ENCODE results near the gene ADCY5.

GRCh38 chr3:123327956-123328850 is 120.7 kb downstream of the ADCY5 start:
- no peak for TF ChIP-seq CTCF (conservative IDR thresholded peaks at IDR 0.05)
- no peak for TF ChIP-seq EZH2 (IDR thresholded peaks at IDR 0.05; ENCODE audit: low read depth)
